Measurements from ENCODE around the gene MED27.

Gene MED27

GRCh38 chr9:131943351-131943841, 136.3 kb downstream of the MED27 start:
- no peak for DNase-seq (ENCODE audit: low read depth in 2 of 2)
- TF ChIP-seq, protein P1, sequence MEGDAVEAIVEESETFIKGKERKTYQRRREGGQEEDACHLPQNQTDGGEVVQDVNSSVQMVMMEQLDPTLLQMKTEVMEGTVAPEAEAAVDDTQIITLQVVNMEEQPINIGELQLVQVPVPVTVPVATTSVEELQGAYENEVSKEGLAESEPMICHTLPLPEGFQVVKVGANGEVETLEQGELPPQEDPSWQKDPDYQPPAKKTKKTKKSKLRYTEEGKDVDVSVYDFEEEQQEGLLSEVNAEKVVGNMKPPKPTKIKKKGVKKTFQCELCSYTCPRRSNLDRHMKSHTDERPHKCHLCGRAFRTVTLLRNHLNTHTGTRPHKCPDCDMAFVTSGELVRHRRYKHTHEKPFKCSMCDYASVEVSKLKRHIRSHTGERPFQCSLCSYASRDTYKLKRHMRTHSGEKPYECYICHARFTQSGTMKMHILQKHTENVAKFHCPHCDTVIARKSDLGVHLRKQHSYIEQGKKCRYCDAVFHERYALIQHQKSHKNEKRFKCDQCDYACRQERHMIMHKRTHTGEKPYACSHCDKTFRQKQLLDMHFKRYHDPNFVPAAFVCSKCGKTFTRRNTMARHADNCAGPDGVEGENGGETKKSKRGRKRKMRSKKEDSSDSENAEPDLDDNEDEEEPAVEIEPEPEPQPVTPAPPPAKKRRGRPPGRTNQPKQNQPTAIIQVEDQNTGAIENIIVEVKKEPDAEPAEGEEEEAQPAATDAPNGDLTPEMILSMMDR (IDR thresholded peaks at IDR 0.05; ENCODE audit: low read depth, low read length) = no peak
- no peak overlapping the region for H3K4me3 ChIP-seq (replicated peaks in 1 of 2; ENCODE audit: low read depth in 2 of 2, low read length in 2 of 2)

GRCh38 chr9:131942146-131942720, 137.4 kb downstream of the MED27 start:
- TF ChIP-seq, protein P1 (IDR thresholded peaks at IDR 0.05; ENCODE audit: low read depth, low read length) = no peak
- peak in 1 of 2 donors; percentile 26 for DNase-seq (ENCODE audit: low read depth in 2 of 2)
- H3K4me3 ChIP-seq (replicated peaks in 1 of 2; ENCODE audit: low read depth in 2 of 2, low read length in 2 of 2) = no peak overlapping the region

GRCh38 chr9:131937451-131937850, 142.2 kb downstream of the MED27 start:
- H3K4me3 ChIP-seq (replicated peaks in 1 of 2; ENCODE audit: low read depth in 2 of 2, low read length in 2 of 2) = no peak overlapping the region
- no peak for DNase-seq (ENCODE audit: low read depth in 2 of 2)
- TF ChIP-seq, protein P1 (IDR thresholded peaks at IDR 0.05; ENCODE audit: low read depth, low read length) = no peak

DNA sequence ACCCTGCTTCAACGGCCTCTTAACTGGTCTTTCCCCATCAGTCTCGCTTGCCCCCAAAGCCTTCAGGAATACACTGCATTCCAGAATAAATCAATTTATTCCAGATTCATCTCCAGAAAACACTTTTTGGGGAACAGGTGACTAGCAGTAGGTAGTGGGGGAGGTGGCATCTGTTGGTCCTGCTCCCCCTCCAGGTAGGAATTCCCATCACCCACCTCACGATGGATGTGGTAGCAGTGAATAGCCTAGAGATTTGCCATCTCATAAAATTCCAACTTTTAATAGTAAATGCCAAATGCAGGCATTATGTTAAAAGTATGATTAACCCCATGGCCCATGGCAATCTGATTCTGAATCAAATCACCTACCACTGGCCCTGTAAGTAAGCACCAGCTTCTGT, 142.7 kb downstream of the MED27 start:
- no peak for DNase-seq (ENCODE audit: low read depth in 2 of 2)
- TF ChIP-seq, protein P1 (IDR thresholded peaks at IDR 0.05; ENCODE audit: low read depth, low read length) = no peak
- no peak overlapping the region for H3K4me3 ChIP-seq (replicated peaks in 1 of 2; ENCODE audit: low read depth in 2 of 2, low read length in 2 of 2)

- H3K4me3 ChIP-seq (replicated peaks in 1 of 2; ENCODE audit: low read depth in 2 of 2, low read length in 2 of 2) = no peak overlapping the region
- DNase-seq (ENCODE audit: low read depth in 2 of 2) = no peak
- TF ChIP-seq, protein P1 (IDR thresholded peaks at IDR 0.05; ENCODE audit: low read depth, low read length) = no peak
Observed at GRCh38 chr9:131934673-131935072, 145.0 kb downstream of the MED27 start.

DNA sequence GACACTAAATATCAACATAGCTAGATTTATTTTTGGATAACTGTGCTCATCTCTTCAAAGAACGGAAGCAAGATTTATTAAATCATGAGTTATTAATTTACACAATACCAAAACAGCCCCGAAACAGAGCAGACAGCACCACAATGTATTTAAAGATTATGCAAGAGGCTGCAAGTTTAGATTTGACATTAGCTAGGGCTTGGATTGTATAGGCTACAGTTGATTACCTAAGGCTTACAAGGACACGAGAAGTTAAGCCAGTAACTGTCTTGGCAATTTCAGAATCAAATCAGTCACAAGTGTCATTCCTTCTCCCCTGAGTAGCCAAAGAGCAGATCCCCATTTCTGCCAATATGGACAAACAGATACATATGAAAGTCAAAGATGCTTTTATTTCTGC, 152.6 kb downstream of the MED27 start:
- TF ChIP-seq, protein P1 (IDR thresholded peaks at IDR 0.05; ENCODE audit: low read depth, low read length) = no peak
- no peak for DNase-seq (ENCODE audit: low read depth in 2 of 2)
- no peak overlapping the region for H3K4me3 ChIP-seq (replicated peaks in 1 of 2; ENCODE audit: low read depth in 2 of 2, low read length in 2 of 2)
